Activated CD4-positive, alpha-beta T cell treated with anti-CD3 and anti-CD28 coated beads, Interleukin-2, amount 50 U/mL, for 1 hour (primary cell): ENCODE measurements around the gene TFAP2B.

Experiments
- DNase-seq: peaks from one replicate; pipeline ENCODE4 v3.0.0-alpha.2; 2020

TFAP2B gene

GRCh38 chr6:50825375-50826036 lies 6.8 kb downstream of the TFAP2B start:
- DNase-seq = no peak

GRCh38 chr6:50826037-50826761 lies 7.5 kb downstream of the TFAP2B start:
- DNase-seq = no peak

- no peak for DNase-seq
These were observed 8.1 kb downstream of the TFAP2B start for GRCh38 chr6:50826803-50827202.

GRCh38 chr6:50829049-50829448 lies 10.4 kb downstream of the TFAP2B start:
- no peak for DNase-seq

- DNase-seq = no peak
These were observed 11.3 kb downstream of the TFAP2B start for GRCh38 chr6:50829898-50830444.

GRCh38 chr6:50831186-50831585 lies 12.5 kb downstream of the TFAP2B start:
- DNase-seq = no peak

GRCh38 chr6:50832912-50833311 lies 14.2 kb downstream of the TFAP2B start:
- no peak for DNase-seq

GRCh38 chr6:50834929-50835410 lies 16.3 kb downstream of the TFAP2B start:
- DNase-seq = no peak

- no peak for DNase-seq
These were observed 17.6 kb downstream of the TFAP2B start for GRCh38 chr6:50836231-50836630.

GRCh38 chr6:50837589-50838445 lies 19.1 kb downstream of the TFAP2B start:
- DNase-seq = no peak

GRCh38 chr6:50840112-50840810 lies 21.6 kb downstream of the TFAP2B start:
- no peak for DNase-seq

GRCh38 chr6:50840811-50841192 lies 22.1 kb downstream of the TFAP2B start:
- no peak for DNase-seq

GRCh38 chr6:50842446-50842845 lies 23.8 kb downstream of the TFAP2B start:
- no peak for DNase-seq

GRCh38 chr6:50842861-50843384 lies 24.3 kb downstream of the TFAP2B start:
- DNase-seq = no peak

- DNase-seq = no peak
These were observed 25.2 kb downstream of the TFAP2B start for GRCh38 chr6:50843842-50844241.

- DNase-seq = no peak
These were observed 26.9 kb downstream of the TFAP2B start for GRCh38 chr6:50845499-50846143.

- DNase-seq = no peak
These were observed 27.6 kb downstream of the TFAP2B start for GRCh38 chr6:50846144-50846851.

GRCh38 chr6:50846852-50847155 lies 28.1 kb downstream of the TFAP2B start:
- no peak for DNase-seq

- no peak for DNase-seq
These were observed 29.4 kb downstream of the TFAP2B start for GRCh38 chr6:50847890-50848594.

GRCh38 chr6:50848989-50849795 lies 30.5 kb downstream of the TFAP2B start:
- DNase-seq = no peak
